Pulmonary artery endothelial cell (primary cell): ENCODE results near the gene SERPINA1. TPM values are rescaled to one million over a fixed set of nuclear protein-coding genes. Genes with fewer than 3 reads are reported as not detected.
"Not testable (repeated sequence)": the region's sequence is repeated elsewhere in the genome, so short reads cannot be mapped to it uniquely, and the experiment has no call there.

Source experiments
- DNase-seq: peaks from one replicate; pipeline ENCODE4 v3.0.0-alpha.2; 2011; ENCODE audit warnings: low read depth, low spot score
- total RNA-seq: library from RNA; depleted of rRNA; stranded (reverse); fragments of >200 nt; gene quantifications from 2 replicates; pipeline ENCODE4 v1.2.3, GENCODE V29; 2014

Gene SERPINA1
- total RNA-seq, 1 donor from 2014 or later: not detected

- DNase-seq: no peak
These were observed 17.9 kb downstream of the SERPINA1 start for GRCh38 chr14:94370524-94370910.

- DNase-seq: not testable (repeated sequence)
These were observed 18.5 kb downstream of the SERPINA1 start for GRCh38 chr14:94369766-94370523.

GRCh38 chr14:94368956-94369355 lies 19.4 kb downstream of the SERPINA1 start:
- DNase-seq: no peak

GRCh38 chr14:94368243-94368590 lies 20.2 kb downstream of the SERPINA1 start:
- DNase-seq: no peak

GRCh38 chr14:94367347-94368242 lies 20.8 kb downstream of the SERPINA1 start:
- no peak for DNase-seq

GRCh38 chr14:94366146-94366915 lies 22.1 kb downstream of the SERPINA1 start, which contains the start of gene SERPINA2:
SERPINA2 (minus strand) TSS chr14:94366698.
- DNase-seq: no peak

GRCh38 chr14:94365624-94366023 lies 22.8 kb downstream of the SERPINA1 start:
- DNase-seq: no peak

GRCh38 chr14:94364964-94365363 lies 23.4 kb downstream of the SERPINA1 start:
- DNase-seq: no peak

- DNase-seq: no peak
These were observed 24.4 kb downstream of the SERPINA1 start for GRCh38 chr14:94364037-94364436.

GRCh38 chr14:94363151-94363624 lies 25.2 kb downstream of the SERPINA1 start:
- DNase-seq: no peak

GRCh38 chr14:94362614-94363133 lies 25.7 kb downstream of the SERPINA1 start:
- no peak for DNase-seq

GRCh38 chr14:94361682-94362081 lies 26.7 kb downstream of the SERPINA1 start:
- no peak for DNase-seq

- DNase-seq: no peak
These were observed 27.3 kb downstream of the SERPINA1 start for GRCh38 chr14:94360945-94361565.

GRCh38 chr14:94357166-94357565 lies 31.2 kb downstream of the SERPINA1 start:
- DNase-seq: no peak

- DNase-seq: no peak
These were observed 31.9 kb downstream of the SERPINA1 start for GRCh38 chr14:94356379-94357056.

GRCh38 chr14:94355191-94355794 lies 33.1 kb downstream of the SERPINA1 start:
- no peak for DNase-seq

- no peak for DNase-seq
These were observed 33.7 kb downstream of the SERPINA1 start for GRCh38 chr14:94354638-94355185.

GRCh38 chr14:94354190-94354589 lies 34.2 kb downstream of the SERPINA1 start:
- DNase-seq: not testable (repeated sequence)

- DNase-seq: no peak
These were observed 39.1 kb downstream of the SERPINA1 start for GRCh38 chr14:94349276-94349675.

- DNase-seq: no peak
These were observed 39.6 kb downstream of the SERPINA1 start for GRCh38 chr14:94348836-94349235.
